ENCODE data around the gene ARPC5L. TPM values are rescaled to one million over a fixed set of nuclear protein-coding genes. Genes with fewer than 3 reads are reported as not detected.

Gene ARPC5L
- total and polyA plus RNA-seq, 9 of the 15 experiments (the other 6 are each of a cell fraction or from before 2014, with no cell fraction given) = 25.4 to 113 (median 63.8) TPM

DNA sequence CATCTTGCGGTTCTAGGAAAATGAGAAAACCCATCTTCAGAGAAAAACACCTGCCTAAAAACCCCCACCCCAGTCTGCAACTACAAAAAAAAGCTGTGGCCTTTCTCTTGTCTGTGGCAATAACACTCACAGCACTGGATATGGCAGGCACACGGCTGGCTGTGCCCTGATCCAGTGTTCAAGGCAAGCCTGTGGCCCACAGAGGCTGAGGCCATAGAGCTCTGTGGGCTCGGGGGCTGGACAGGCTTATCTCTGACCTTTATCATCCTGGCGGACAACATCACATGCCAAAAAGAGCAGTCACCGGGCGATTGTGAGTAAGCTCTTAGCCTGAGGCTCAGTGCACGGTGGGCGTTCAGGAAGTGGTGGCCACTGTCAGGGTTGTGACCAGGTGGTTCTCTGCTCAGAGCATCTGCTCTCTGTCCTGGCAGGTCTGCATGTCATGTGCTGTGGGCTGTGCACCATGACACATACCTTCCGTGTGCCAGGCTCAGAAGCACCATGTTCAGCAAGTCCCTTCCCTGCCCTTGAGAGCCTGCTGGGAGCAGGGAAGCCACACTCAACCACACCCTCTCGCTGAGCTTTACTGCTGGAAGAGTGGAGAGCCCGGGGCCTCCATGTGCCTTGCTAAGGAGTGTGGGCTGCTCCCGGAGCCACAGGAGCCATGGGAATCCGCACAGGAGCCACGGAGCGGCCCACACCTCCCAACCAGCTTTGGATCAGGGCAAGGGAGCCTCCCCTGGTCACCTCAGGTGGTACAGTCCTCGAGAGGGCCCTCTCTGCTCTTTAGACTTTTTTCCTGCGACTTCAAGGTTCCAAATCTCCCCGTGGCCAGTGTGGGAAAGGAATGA, 43.3 kb upstream of the ARPC5L start (continued):
- TF ChIP-seq NCOA6 (IDR thresholded peaks at IDR 0.05) = no peak
- peak; percentile 94 for TF ChIP-seq PRDM10 (IDR thresholded peaks at IDR 0.05; ENCODE audit: partially characterized antibody)
- no peak for TF ChIP-seq ZNF431 (CRISPR knock-in tag; IDR thresholded peaks at IDR 0.05)
- no peak for TF ChIP-seq NFIC (IDR thresholded peaks at IDR 0.05)
- TF ChIP-seq TBP (optimal IDR thresholded peaks at IDR 0.05; ENCODE audit: low read depth, low read length) = no peak
- TF ChIP-seq WHSC1 (IDR thresholded peaks at IDR 0.05; ENCODE audit: low read length) = peak; percentile 64
- TF ChIP-seq LEF1 (IDR thresholded peaks at IDR 0.05) = no peak
- TF ChIP-seq SMAD3 (CRISPR knock-in tag; conservative IDR thresholded peaks at IDR 0.05) = no peak
- no peak for TF ChIP-seq ZFPM2 (CRISPR knock-in tag; IDR thresholded peaks at IDR 0.05)
- TF ChIP-seq, protein P1, sequence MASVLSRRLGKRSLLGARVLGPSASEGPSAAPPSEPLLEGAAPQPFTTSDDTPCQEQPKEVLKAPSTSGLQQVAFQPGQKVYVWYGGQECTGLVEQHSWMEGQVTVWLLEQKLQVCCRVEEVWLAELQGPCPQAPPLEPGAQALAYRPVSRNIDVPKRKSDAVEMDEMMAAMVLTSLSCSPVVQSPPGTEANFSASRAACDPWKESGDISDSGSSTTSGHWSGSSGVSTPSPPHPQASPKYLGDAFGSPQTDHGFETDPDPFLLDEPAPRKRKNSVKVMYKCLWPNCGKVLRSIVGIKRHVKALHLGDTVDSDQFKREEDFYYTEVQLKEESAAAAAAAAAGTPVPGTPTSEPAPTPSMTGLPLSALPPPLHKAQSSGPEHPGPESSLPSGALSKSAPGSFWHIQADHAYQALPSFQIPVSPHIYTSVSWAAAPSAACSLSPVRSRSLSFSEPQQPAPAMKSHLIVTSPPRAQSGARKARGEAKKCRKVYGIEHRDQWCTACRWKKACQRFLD (CRISPR knock-in tag; IDR thresholded peaks at IDR 0.05) = no peak; the same call in 1 of the 2 replicates
- peak in 1 of 2 experiments; percentile 30; a peak in 1 of 4 replicates for TF ChIP-seq NRF1 (conservative IDR thresholded peaks at IDR 0.05 in 1 of 2, IDR thresholded peaks at IDR 0.05 in 1 of 2)
- no peak for TF ChIP-seq TAF15 (IDR thresholded peaks at IDR 0.05; ENCODE audit: low read depth, low read length)
- no peak for TF ChIP-seq ERF (CRISPR knock-in tag; IDR thresholded peaks at IDR 0.05)
- TF ChIP-seq KLF6 (CRISPR knock-in tag; IDR thresholded peaks at IDR 0.05; ENCODE audit: borderline replicate concordance) = 0 out of 2 replicates have a peak, but pooled peaks have one; percentile 25
- TF ChIP-seq FOXP1 (CRISPR knock-in tag; IDR thresholded peaks at IDR 0.05) = no peak
- no peak for TF ChIP-seq HMGXB4 (CRISPR knock-in tag; IDR thresholded peaks at IDR 0.05)
- TF ChIP-seq NELFE (IDR thresholded peaks at IDR 0.05; ENCODE audit: insufficient read depth, insufficient read length) = no peak
- TF ChIP-seq JUN (IDR thresholded peaks at IDR 0.05; ENCODE audit: borderline replicate concordance, low read depth, low read length) = 0 out of 2 replicates have a peak, but pooled peaks have one; percentile 27
- no peak for TF ChIP-seq JUN (CRISPR knock-in tag; IDR thresholded peaks at IDR 0.05; ENCODE audit: borderline replicate concordance)
- 0 out of 2 replicates have a peak, but pooled peaks have one; percentile 46 for TF ChIP-seq BACH1 (tag; IDR thresholded peaks at IDR 0.05)
- no peak for TF ChIP-seq ETV1 (tag; conservative IDR thresholded peaks at IDR 0.05; ENCODE audit: low read depth)
- no peak for TF ChIP-seq ZNF699 (CRISPR knock-in tag; IDR thresholded peaks at IDR 0.05; ENCODE audit: insufficient replicate concordance)
- TF ChIP-seq MCM7 (IDR thresholded peaks at IDR 0.05) = no peak
